HG03139 (cell line): Measurements from ENCODE around the gene NR2C2AP.

Experiments used
- ATAC-seq: cut with Tn5 transposase; IDR thresholded peaks from one replicate; pipeline ENCODE4 v1.9.1; 2021; ENCODE audit not compliant: unreplicated experiment

The NR2C2AP gene

DNA sequence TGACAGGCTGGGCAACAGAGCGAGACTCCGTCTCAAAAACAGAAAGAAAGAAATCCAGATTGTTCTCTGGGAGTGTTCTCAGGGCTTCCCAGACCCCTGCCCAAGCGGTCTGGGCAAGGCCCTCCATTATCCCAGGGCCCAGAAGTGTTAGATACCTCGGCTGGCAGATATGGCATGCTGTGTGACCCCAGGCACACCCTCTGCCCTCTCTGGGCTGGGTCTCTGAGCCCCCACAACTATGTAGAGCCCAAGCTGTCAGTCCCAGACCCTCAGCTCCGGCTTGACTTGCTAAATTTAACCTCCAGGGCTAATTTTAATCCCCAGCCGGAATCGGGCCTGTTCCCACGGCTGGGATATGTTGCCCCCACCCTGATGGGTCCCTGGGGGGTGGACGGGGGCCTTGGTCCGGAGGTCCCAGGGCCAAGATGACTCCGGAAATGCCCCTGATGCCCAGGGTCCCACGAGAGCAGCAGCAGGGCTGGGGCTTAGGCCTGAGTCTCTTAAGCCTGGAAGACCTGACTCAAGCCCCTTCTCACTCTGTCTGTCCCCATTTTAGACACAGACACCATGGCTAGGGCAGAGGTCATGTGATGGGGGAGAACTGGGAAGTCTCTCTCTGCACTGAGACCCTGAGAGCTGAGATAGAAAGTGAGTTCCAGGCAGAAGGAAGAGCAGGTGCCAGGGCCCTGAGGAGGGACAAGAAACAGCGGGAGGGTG, 50.4 kb downstream of the NR2C2AP start:
- no peak for ATAC-seq

- ATAC-seq: no peak
Observed at GRCh38 chr19:19151418-19151817, 51.8 kb downstream of the NR2C2AP start.
